K562 (cell line): ENCODE measurements around the gene HOXB6. TPM values are rescaled to one million over a fixed set of nuclear protein-coding genes. Genes with fewer than 3 reads are reported as not detected.

Experiments
- ATF6 ChIP-seq: sonication (generic); formaldehyde crosslinking; IDR thresholded peaks from 2 replicates; pipeline ENCODE4 v1.4.0; 2020; ENCODE audit warnings: mild to moderate bottlenecking, missing genetic modification reagents
- BCL6 ChIP-seq: fragments of 250-450 bp; sonication (Bioruptor Pico); IDR thresholded peaks from 2 replicates; pipeline ENCODE4 v1.4.0; 2020
- MAFK ChIP-seq: IDR thresholded peaks from 2 replicates; pipeline ENCODE4 v1.6.1; 2011; ENCODE audit warnings: low read length, improper control_type of control experiment
- MAZ ChIP-seq, 2 experiments: fragments of 450-650 bp in 1 of 2; sonication (generic) in 1 of 2; formaldehyde crosslinking; IDR thresholded peaks in 1 of 2; conservative IDR thresholded peaks in 1 of 2; 2 replicates each; pipeline versions ENCODE4 v1.4.0 to v1.5.0; 2020; ENCODE audit warnings: mild to moderate bottlenecking in 1 of 2, missing genetic modification reagents in 1 of 2
- MCM2 ChIP-seq: fragments of 450-650 bp; IDR thresholded peaks from 2 replicates; pipeline ENCODE4 v1.6.1; 2017; ENCODE audit warnings: low read depth, mild to moderate bottlenecking
- NCOA6 ChIP-seq: fragments of 450-650 bp; IDR thresholded peaks from 2 replicates; pipeline ENCODE4 v1.6.1; 2017; ENCODE audit warnings: mild to moderate bottlenecking
- OTX1 ChIP-seq: fragments of 450-650 bp; formaldehyde crosslinking; IDR thresholded peaks from 2 replicates; pipeline ENCODE4 v1.4.0; 2022; ENCODE audit warnings: mild to moderate bottlenecking
- PHF8 ChIP-seq: fragments of 200-600 bp; sonication (generic); IDR thresholded peaks from 2 replicates; pipeline ENCODE4 v1.6.1; 2012; ENCODE audit warnings: mixed run types, mild to moderate bottlenecking, inconsistent platforms, low read length, moderate library complexity, borderline replicate concordance
- PREB ChIP-seq: sonication (generic); formaldehyde crosslinking; IDR thresholded peaks from 2 replicates; pipeline ENCODE4 v1.8.1; 2023; ENCODE audit warnings: mild to moderate bottlenecking, missing genetic modification reagents
- PRMT5 ChIP-seq: sonication (generic); formaldehyde crosslinking; IDR thresholded peaks from 2 replicates; pipeline ENCODE4 v1.5.0; 2020; ENCODE audit warnings: missing genetic modification reagents
- RHOXF2B ChIP-seq: fragments of 250-450 bp; sonication (Bioruptor Pico); conservative IDR thresholded peaks from 2 replicates; pipeline ENCODE4 v1.5.1; 2021
- SREBF1 ChIP-seq: fragments of 150-350 bp; IDR thresholded peaks from 2 replicates; pipeline ENCODE4 v1.6.1; 2014; ENCODE audit warnings: antibody characterized with exemption, low read depth, low read length, borderline replicate concordance
- TBL1XR1 ChIP-seq, 2 experiments: IDR thresholded peaks; 2 replicates each; pipeline ENCODE4 v1.6.1; 2012; ENCODE audit warnings: improper control_type of control experiment in 2 of 2, low read length in 2 of 2, mild to moderate bottlenecking in 1 of 2
- THAP12 ChIP-seq: fragments of 250-450 bp; sonication (Bioruptor Pico); IDR thresholded peaks from 2 replicates; pipeline ENCODE4 v1.9.0; 2021; ENCODE audit warnings: mild to moderate bottlenecking, inconsistent platforms
- UBTF ChIP-seq, 2 experiments: IDR thresholded peaks; 2 replicates each; pipeline ENCODE4 v1.6.1; 2012; ENCODE audit warnings: improper control_type of control experiment in 2 of 2, low read depth in 2 of 2, low read length in 2 of 2, borderline replicate concordance in 1 of 2
- ZFPM2 ChIP-seq: fragments of 250-450 bp; sonication (Bioruptor Pico); IDR thresholded peaks from 2 replicates; pipeline ENCODE4 v1.5.1; 2022; ENCODE audit warnings: mild to moderate bottlenecking
- ZNF232 ChIP-seq: sonication (generic); formaldehyde crosslinking; IDR thresholded peaks from 2 replicates; pipeline ENCODE4 v1.8.0; 2022; ENCODE audit warnings: mild to moderate bottlenecking, missing genetic modification reagents
- ZNF280B ChIP-seq: fragments of 250-450 bp; sonication (Bioruptor Pico); IDR thresholded peaks from 2 replicates; pipeline ENCODE4 v1.5.1; 2021; ENCODE audit warnings: mild to moderate bottlenecking
- polyA plus RNA-seq, 8 experiments: library from polyadenylated mRNA; depleted of rRNA in 4 of 8; stranded (reverse) in 5 of 8; unstranded in 3 of 8; fragments of >200 nt; fragmentation: Nextera tagmentation in 2 of 8; fragmentation: Illumina TruSeq in 1 of 8; extraction: Ambion mirVana in 2 of 8; extraction: Trizol in 1 of 8; gene quantifications; 2 replicates each; pipeline versions ENCODE4 v1.2.1 to v1.2.3, GENCODE V29; 2011 to 2014; ENCODE audit warnings: inconsistent platforms in 1 of 8, missing spikeins in 1 of 8
- total RNA-seq, 7 experiments: library from RNA; depleted of rRNA in 6 of 7; stranded (reverse); fragments of >200 nt in 6 of 7; fragmentation: Illumina TruSeq in 2 of 7; extraction: Trizol in 2 of 7; gene quantifications; 2 replicates each; pipeline versions ENCODE4 v1.2.1 to v1.2.3, GENCODE V29; 2011 to 2021; ENCODE audit warnings: low replicate concordance in 1 of 7

HOXB6 gene
- total and polyA plus RNA-seq, 9 of the 15 experiments (the other 6 are each of a cell fraction or from before 2014, with no cell fraction given), result 1.2 to 14.8 (median 4.9) TPM

- no peak for TF ChIP-seq THAP12
- TF ChIP-seq RHOXF2B (CRISPR knock-in tag), result no peak
- TF ChIP-seq OTX1 (CRISPR knock-in tag), result no peak
- TF ChIP-seq SREBF1, result no peak
- no peak for TF ChIP-seq MAFK
- no peak for TF ChIP-seq ZNF232 (CRISPR knock-in tag)
- TF ChIP-seq NCOA6, result no peak
- 0 out of 4 replicates have a peak, but pooled peaks of 1 of the 2 experiments have one; percentile 18 for TF ChIP-seq UBTF (IDR thresholded peaks at IDR 0.05; ENCODE audit: borderline replicate concordance in 1 of 2, low read depth in 2 of 2, low read length in 2 of 2)
- no peak for TF ChIP-seq MCM2
- TF ChIP-seq ZFPM2 (CRISPR knock-in tag), result no peak
- TF ChIP-seq BCL6 (CRISPR knock-in tag), result no peak
- TF ChIP-seq MAZ (CRISPR knock-in tag; conservative IDR thresholded peaks at IDR 0.05 in 1 of 2, IDR thresholded peaks at IDR 0.05 in 1 of 2), result peak; percentile 26 to 59; a peak in 3 of 4 replicates
- peak; percentile 62 for TF ChIP-seq PHF8
- TF ChIP-seq PREB (CRISPR knock-in tag), result no peak
- no peak for TF ChIP-seq PRMT5 (CRISPR knock-in tag)
- TF ChIP-seq TBL1XR1 (IDR thresholded peaks at IDR 0.05; ENCODE audit: low read length in 2 of 2), result no peak
- no peak for TF ChIP-seq ATF6 (CRISPR knock-in tag)
- TF ChIP-seq ZNF280B (CRISPR knock-in tag), result no peak
Observed at GRCh38 chr17:48610282-48611211, 5.8 kb upstream of the HOXB6 start, which contains the start of gene HOXB7 (continued).
